HG03565 (cell line): ENCODE data around the gene HMGN3.

Experiments used
- ATAC-seq: cut with Tn5 transposase; IDR thresholded peaks from one replicate; pipeline ENCODE4 v1.9.1; 2021; ENCODE audit warnings: mild to moderate bottlenecking, moderate library complexity; ENCODE audit not compliant: unreplicated experiment

The HMGN3 gene

DNA sequence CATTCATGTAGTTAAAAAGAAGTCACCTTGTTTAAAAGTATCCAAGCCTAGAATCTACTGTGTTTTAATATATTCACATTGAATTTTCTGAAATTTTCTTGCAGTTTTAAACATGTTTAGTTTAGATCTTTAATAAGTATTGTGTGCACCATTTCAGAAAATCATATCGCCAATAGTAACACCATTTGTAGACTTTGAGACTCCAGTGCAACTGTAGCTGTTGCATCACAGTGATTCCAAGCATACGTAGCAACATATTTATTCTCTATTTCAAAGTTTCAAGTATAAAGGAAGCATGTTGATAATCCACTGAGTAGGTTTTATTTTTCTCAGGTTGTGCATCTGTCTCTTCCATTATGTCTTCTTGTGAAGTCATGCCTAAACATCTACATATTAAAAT, 46.4 kb downstream of the HMGN3 start:
- no peak for ATAC-seq

GRCh38 chr6:79186564-79186963, 47.9 kb downstream of the HMGN3 start:
- ATAC-seq, result no peak

GRCh38 chr6:79184641-79185040, 49.8 kb downstream of the HMGN3 start:
- no peak for ATAC-seq

DNA sequence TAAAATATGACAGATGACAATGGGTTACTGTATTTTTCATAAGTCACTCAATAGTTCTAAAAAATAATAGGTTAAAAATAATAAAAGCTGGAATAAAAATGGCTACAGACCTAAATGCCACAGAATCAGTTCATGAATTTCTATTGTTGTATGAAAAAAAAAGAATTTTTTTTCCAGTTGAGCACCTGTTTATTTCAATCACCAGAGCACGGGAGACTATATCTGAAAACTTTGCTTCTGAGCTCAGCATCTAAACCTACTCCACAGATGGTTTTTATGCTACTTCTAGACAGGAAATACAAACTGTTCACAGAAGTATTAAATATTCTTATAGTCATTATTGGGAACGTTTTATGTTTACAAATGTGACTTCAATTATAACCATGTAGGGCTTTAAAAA, 50.4 kb downstream of the HMGN3 start:
- no peak for ATAC-seq

GRCh38 chr6:79180052-79180451, 54.4 kb downstream of the HMGN3 start:
- no peak for ATAC-seq

GRCh38 chr6:79173378-79173777, 61.1 kb downstream of the HMGN3 start:
- ATAC-seq, result no peak

- ATAC-seq, result no peak
These were observed 63.5 kb downstream of the HMGN3 start for GRCh38 chr6:79170959-79171358.

- no peak for ATAC-seq
These were observed 64.1 kb downstream of the HMGN3 start for GRCh38 chr6:79170431-79170830.

GRCh38 chr6:79168695-79168980, 65.8 kb downstream of the HMGN3 start:
- ATAC-seq, result no peak

GRCh38 chr6:79167931-79168694, 66.4 kb downstream of the HMGN3 start:
- ATAC-seq, result no peak

DNA sequence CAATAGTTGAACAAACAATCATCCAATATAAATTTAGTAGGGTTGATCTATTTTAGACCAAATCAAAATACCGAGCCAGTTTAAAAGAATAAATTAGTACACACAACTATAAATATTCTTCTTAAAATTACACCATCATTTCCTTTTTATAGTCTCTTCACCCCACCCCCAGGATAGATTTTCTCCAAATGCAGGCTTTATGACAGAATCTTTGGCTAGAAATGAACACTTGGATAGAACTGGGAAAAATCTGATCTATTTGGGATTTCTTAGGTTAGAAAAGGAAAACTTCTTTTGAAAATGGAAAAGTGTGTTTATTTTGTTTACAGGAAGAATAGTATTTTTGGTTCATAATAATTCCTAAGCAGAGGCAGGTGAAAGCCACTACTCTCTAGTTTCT, 74.6 kb downstream of the HMGN3 start:
- ATAC-seq, result no peak

DNA sequence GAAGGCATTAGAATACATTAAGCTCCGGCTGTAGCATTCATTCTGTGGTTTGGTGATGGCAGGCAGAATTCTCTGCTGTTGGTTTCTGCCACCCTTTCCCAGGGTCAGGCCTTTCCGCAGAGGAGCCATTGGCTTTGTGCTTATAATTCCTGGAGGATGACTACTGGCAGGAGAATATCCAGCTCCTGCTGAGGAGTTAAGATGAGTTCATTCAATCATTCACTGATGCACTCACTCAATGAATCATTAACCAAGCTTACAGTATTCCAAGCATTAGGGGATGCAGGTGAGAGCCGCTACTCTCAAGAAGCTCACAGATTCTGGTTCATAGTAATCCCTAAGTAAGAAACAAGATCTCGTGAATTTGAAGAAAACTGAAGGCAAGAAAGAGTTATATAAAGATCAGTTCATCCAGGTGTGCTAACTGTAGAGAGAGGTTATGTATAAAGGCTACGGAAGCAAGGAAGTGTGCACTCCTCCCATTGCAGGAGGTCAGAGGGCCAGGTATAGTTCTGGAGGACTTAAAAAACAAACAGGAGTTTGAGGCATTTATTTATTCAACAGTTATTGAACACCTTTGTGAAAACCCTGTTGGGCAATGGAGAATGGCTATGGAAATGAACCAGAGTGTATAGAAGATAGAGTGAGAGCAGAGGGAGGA, 75.5 kb downstream of the HMGN3 start:
- no peak for ATAC-seq

GRCh38 chr6:79157961-79158644, 76.4 kb downstream of the HMGN3 start:
- no peak for ATAC-seq

GRCh38 chr6:79152269-79152737, 82.2 kb downstream of the HMGN3 start:
- no peak for ATAC-seq
